ENCODE data around the gene CPNE5.

- no peak for TF ChIP-seq POLR2A (IDR thresholded peaks at IDR 0.05)
- no peak for TF ChIP-seq CTCF (IDR thresholded peaks at IDR 0.05)
Measured at GRCh38 chr6:36829919-36830544, 9.2 kb downstream of the CPNE5 start.
